MCF 10A (cell line): ENCODE data around the gene RNU6-9. TPM values are rescaled to one million over a fixed set of nuclear protein-coding genes. Genes with fewer than 3 reads are reported as not detected.

ENCODE experiments used
- Bru-seq: library from RNA; stranded (reverse); fragments of 400-500 nt; gene quantifications from one replicate; lab custom pipeline; 2021; lab: Mats Ljungman, UMichigan
- BruChase-seq, 2 experiments: library from RNA; stranded (reverse); fragments of 400-500 nt; gene quantifications; one replicate each; lab custom pipeline; 2021; lab: Mats Ljungman, UMichigan
- BruUV-seq: library from RNA; stranded (reverse); fragments of 400-500 nt; replicated peaks from 2 replicates; lab custom pipeline; 2021; lab: Mats Ljungman, UMichigan
- CTCF ChIA-PET: fragments of 300-600 bp; sonication (Branson Sonifier 250); formaldehyde crosslinking; extraction: SDS; loops from one replicate; lab custom pipeline; 2021; ENCODE audit warnings: antibody characterized with exemption, inconsistent platforms; lab: Yijun Ruan, JAX
- POLR2A ChIA-PET: fragments of 300-600, 350-650 bp; sonication (Branson Sonifier 250); formaldehyde crosslinking; extraction: SDS; loops from one replicate; lab custom pipeline; 2020; ENCODE audit warnings: antibody characterized with exemption, inconsistent platforms; lab: Yijun Ruan, JAX
- DNase-seq: peaks from one replicate; pipeline ENCODE4 v3.0.0-alpha.2; 2018; ENCODE audit not compliant: unreplicated experiment
- H3K27ac Mint-ChIP-seq: one replicate; pipeline ENCODE4 v1.8.0; 2022; ENCODE audit warnings: mild to moderate bottlenecking, low read depth, mixed read lengths; ENCODE audit not compliant: unreplicated experiment
- H3K27me3 Mint-ChIP-seq: one replicate; pipeline ENCODE4 v1.8.0; 2022; ENCODE audit warnings: mixed read lengths; ENCODE audit not compliant: insufficient read depth, unreplicated experiment
- H3K36me3 Mint-ChIP-seq: one replicate; pipeline ENCODE4 v1.8.0; 2022; ENCODE audit warnings: mild to moderate bottlenecking, moderate library complexity, mixed read lengths; ENCODE audit not compliant: insufficient read depth, unreplicated experiment
- H3K4me1 Mint-ChIP-seq: one replicate; pipeline ENCODE4 v1.8.0; 2022; ENCODE audit warnings: mixed read lengths; ENCODE audit not compliant: insufficient read depth, unreplicated experiment
- H3K4me3 Mint-ChIP-seq: one replicate; pipeline ENCODE4 v1.8.0; 2022; ENCODE audit warnings: mild to moderate bottlenecking, moderate library complexity, mixed read lengths; ENCODE audit not compliant: unreplicated experiment
- H3K9me3 Mint-ChIP-seq: one replicate; pipeline ENCODE4 v1.8.0; 2022; ENCODE audit warnings: mixed read lengths; ENCODE audit not compliant: unreplicated experiment
- CTCF ChIP-seq: fragments of 200-600 bp; IDR thresholded peaks from one replicate; pipeline ENCODE4 v1.8.0; 2022; ENCODE audit warnings: antibody characterized with exemption, mild to moderate bottlenecking; ENCODE audit not compliant: unreplicated experiment
- intact Hi-C: fragments of 100-400 bp; cut with micrococcal nuclease; formaldehyde crosslinking; loops from 2 replicates; pipeline ENCODE4 v1.14.1; 2022
- long read RNA-seq: library from polyadenylated mRNA; stranded (forward); transcript quantifications from one replicate; pipeline ENCODE4 v2.0.0, GENCODE V29; 2022
- total RNA-seq: library from RNA; stranded (reverse); gene quantifications from 2 replicates; pipeline ENCODE4 v1.2.3, GENCODE V29; 2022

Gene RNU6-9
- not detected in 2 replicates for total RNA-seq
- percentile 44 among the genes with signal in this experiment for Bru-seq, nascent RNA
- percentile 43 among the genes with signal in this experiment for BruChase-seq, experiment 1, labeled RNA remaining after a 6-hour chase
- BruChase-seq, experiment 2, labeled RNA remaining after a 2-hour chase: percentile 29 among the genes with signal in this experiment
- long read RNA-seq, partial matches to known transcripts: 0 of 1 reads
- long read RNA-seq, other reads (novel, unspliced or antisense): 0 of 1 reads

GRCh38 chr19:892894-893689 lies at the start of gene RNU6-9, which contains the start of gene MED16:
TSS of gene RNU6-9 (plus strand) at chr19:893484.
TSS of gene MED16 (minus strand) at chr19:893187. CDS start at chr19:891131, 2,056 bp downstream.
- ChIA-PET CTCF (interaction anchor here (0.6 kb wide), 4 partner anchors 17 to 122 kb away, joined by 3 to 5 read pairs (median 4); no protein-coding TSS in a partner anchor), POLR2A (interaction anchor here (0.6 to 1.4 kb wide), 17 partner anchors 9 to 455 kb away, joined by 3 to 14 read pairs (median 5); partner anchors contain the start of genes CIRBP, CNN2, PTBP1 and R3HDM4)
- intact Hi-C loops: no loop called here
- peak within 1 kb of the TSS; percentile 100 for H3K27ac Mint-ChIP-seq
- BruUV-seq: TSS peak; percentile 100
- H3K36me3 Mint-ChIP-seq: peaks cover 22% of the 10 kb centered on the region
- TF ChIP-seq CTCF: no peak
- H3K9me3 Mint-ChIP-seq: no peaks in the 10 kb centered on the region
- H3K27me3 Mint-ChIP-seq: no peaks in the 10 kb centered on the region
- H3K4me1 Mint-ChIP-seq: peaks cover 7% of the 10 kb centered on the region
- peak; percentile 96 for DNase-seq
- H3K4me3 Mint-ChIP-seq: peak within 1 kb of the TSS; percentile 82

- Mint-ChIP-seq H3K9me3 (peaks cover 7% of the 10 kb centered on the region), H3K4me1 (peaks cover 12% of the 10 kb centered on the region), H3K36me3 (no peaks in the 10 kb centered on the region), H3K4me3 (peak overlapping the region; percentile 59), H3K27ac (no peak overlapping the region), H3K27me3 (peaks cover 23% of the 10 kb centered on the region)
- DNase-seq: no peak
- intact Hi-C loops: no loop called here
- TF ChIP-seq CTCF: no peak
- POLR2A ChIA-PET: interaction anchor here (0.7 kb wide), 1 partner anchor 25 kb away, joined by 3 read pairs; no protein-coding TSS in a partner anchor
- CTCF ChIA-PET: no interaction called here
- no TSS peak for BruUV-seq
These were observed 49.3 kb upstream of the RNU6-9 start for GRCh38 chr19:843836-844545.

GRCh38 chr19:844546-844971 lies 48.7 kb upstream of the RNU6-9 start:
- H3K4me3 Mint-ChIP-seq: peak overlapping the region; percentile 59
- H3K27me3 Mint-ChIP-seq: peaks cover 23% of the 10 kb centered on the region
- H3K36me3 Mint-ChIP-seq: no peaks in the 10 kb centered on the region
- intact Hi-C loops: no loop called here
- peak; percentile 51 for DNase-seq
- TF ChIP-seq CTCF: no peak
- no TSS peak for BruUV-seq
- no peak overlapping the region for H3K27ac Mint-ChIP-seq
- H3K9me3 Mint-ChIP-seq: peaks cover 7% of the 10 kb centered on the region
- ChIA-PET POLR2A (interaction anchor here (1.3 kb wide), 1 partner anchor 140 kb away, joined by 4 read pairs; the partner anchor contains the start of gene WDR18), CTCF (interaction anchor here (0.7 kb wide), 1 partner anchor 35 kb away, joined by 3 read pairs; no protein-coding TSS in a partner anchor)
- H3K4me1 Mint-ChIP-seq: peaks cover 12% of the 10 kb centered on the region
